ENCODE data around the gene SMR3A.

DNA sequence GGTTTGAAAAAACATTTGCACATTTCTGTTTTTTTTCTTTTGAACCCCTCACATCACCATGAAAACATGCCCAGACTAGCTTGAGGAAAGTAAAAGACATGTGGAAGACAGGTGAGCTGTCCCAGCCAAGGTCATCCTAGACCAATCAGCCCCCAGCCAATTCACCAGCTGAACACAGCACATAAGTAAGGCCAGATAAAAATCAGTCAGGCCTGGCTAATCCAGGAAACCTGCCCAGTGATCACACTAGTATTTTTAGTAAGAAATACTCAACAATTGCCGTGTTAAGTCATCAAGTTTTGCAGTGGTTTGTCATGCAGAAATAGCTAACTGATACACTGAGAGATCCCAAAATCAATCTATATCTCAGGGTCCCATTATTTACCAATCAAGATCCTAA, 4.4 kb upstream of the SMR3A start:
- TF ChIP-seq, protein P1, sequence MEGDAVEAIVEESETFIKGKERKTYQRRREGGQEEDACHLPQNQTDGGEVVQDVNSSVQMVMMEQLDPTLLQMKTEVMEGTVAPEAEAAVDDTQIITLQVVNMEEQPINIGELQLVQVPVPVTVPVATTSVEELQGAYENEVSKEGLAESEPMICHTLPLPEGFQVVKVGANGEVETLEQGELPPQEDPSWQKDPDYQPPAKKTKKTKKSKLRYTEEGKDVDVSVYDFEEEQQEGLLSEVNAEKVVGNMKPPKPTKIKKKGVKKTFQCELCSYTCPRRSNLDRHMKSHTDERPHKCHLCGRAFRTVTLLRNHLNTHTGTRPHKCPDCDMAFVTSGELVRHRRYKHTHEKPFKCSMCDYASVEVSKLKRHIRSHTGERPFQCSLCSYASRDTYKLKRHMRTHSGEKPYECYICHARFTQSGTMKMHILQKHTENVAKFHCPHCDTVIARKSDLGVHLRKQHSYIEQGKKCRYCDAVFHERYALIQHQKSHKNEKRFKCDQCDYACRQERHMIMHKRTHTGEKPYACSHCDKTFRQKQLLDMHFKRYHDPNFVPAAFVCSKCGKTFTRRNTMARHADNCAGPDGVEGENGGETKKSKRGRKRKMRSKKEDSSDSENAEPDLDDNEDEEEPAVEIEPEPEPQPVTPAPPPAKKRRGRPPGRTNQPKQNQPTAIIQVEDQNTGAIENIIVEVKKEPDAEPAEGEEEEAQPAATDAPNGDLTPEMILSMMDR (conservative IDR thresholded peaks at IDR 0.05; ENCODE audit: low read depth, low read length), result no peak
- no peak for TF ChIP-seq EZH2 (IDR thresholded peaks at IDR 0.05; ENCODE audit: borderline replicate concordance, low read depth, low read length, poor library complexity, severe bottlenecking)
